HG03045 (cell line): Measurements from ENCODE around the gene PACSIN2.

Source experiments
- ATAC-seq: cut with Tn5 transposase; IDR thresholded peaks from one replicate; pipeline ENCODE4 v1.9.1; 2021; ENCODE audit warnings: mild to moderate bottlenecking, moderate library complexity; ENCODE audit not compliant: unreplicated experiment

Gene PACSIN2

DNA sequence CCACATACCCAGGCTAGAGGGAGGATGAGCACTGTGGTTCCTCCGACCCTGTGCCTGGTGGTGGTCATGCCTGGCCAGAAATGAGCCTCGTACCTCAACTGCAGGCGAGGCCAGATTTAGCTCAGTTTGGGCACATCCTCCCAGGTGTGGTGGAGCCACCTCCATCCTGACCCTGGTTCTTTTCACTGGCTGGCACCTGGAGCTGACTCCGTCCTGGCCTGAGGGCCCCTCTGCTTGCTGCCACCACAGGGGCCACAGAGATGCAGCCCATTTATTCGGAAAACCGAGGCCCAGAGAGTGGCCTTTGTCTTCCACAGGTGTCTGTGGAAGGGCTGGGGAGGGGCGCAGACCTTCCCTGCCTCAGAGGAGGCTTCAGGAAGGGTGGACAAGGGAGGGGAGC is 148.8 kb downstream of the PACSIN2 start:
- no peak for ATAC-seq

DNA sequence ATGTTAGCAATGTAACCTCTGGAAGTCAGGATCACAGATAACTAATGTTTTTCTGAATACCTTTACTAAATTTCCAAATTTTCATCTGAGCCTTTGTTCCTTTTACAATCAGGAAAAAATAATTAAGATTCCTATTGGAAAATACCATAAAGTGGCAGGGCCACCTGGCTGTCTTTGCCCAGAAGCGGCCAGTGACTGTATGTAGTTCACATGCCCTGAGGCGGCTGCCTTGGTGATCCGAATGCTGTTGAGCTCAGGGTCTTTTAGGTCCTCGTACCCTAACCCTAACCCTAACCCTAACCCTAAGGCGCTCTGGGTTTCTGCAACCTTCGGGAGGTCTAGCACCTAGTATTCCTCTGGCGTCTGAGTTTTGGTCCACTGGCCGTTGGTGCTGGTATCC is 149.4 kb downstream of the PACSIN2 start:
- ATAC-seq = no peak

DNA sequence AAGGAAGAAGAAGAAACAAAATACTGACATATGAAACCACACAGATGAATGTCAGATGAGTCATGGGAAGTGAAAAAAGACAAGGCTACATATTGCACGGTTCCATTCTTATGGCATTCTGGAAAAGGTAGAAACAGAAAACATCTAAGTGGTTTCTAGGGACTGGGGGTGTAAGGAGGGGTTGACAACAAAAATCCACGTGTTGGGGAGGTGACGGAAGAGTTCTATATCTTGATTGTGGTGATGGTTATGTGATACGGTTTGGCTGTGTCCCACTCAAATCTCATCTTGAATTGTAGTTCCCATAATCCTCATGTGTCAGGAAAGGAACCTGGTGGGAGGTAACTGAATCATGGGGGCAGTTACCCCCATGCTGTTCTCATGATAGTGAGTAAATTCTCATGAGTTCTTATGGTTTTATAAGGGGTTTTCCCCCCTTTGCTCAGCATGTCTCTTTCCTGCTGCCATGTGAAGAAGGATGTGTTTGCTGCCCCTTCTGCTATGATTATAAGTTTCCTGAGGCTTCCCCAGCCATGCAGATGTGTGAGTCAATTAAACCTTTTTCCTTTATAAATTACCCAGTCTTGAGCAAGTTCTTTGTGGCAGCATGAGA is 151.5 kb downstream of the PACSIN2 start:
- ATAC-seq = no peak

DNA sequence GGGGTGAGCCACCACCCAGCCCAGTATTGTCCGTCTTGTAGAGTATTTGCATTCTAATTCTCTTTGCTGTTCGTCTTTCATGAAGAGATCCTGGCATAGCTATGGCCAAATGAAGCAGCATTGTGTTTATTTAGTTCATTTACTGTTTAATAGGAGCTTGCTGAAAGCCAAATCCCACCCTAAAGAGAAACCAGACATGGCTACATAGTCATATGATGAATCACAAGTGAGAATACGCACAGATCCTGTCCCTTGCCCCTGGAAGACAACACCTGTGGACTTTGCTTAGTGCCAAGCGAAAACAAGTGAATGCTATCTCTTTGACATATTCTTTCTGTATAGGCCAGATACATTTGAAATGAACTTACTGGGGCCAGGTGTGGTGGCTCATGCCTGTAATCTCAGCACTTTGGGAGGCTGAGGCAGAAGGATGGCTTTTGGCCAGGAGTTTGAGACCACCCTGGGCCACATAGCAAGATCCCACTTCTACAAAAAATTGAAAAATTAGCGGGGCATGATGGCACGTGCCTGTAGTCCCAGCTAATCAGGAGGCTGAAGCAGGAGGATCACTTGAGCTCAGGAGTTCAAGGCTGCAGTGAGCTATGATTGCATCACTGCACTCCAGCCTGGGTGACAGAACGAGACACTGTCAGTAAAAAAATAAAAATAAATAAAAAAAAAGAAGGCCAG is 152.8 kb downstream of the PACSIN2 start:
- no peak for ATAC-seq

DNA sequence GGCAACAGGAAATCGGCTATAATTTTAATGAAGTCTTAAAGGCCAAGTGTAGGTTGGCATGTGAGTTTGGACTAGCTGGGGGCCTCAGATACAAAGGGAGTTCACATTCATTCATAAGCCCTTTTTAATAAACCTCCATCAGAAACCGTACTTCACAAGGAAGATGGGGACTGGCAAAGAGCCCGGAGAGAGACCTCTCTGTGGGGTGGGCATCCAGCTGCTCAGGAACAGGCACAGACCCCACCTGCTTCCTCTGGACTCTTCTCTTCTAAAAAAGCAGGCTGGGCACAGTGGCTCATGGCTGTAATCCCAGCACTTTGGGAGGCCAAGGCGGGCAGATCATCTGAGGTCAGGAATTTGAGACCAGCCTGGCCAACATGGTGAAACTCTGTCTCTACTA is 154.0 kb downstream of the PACSIN2 start:
- ATAC-seq = no peak

DNA sequence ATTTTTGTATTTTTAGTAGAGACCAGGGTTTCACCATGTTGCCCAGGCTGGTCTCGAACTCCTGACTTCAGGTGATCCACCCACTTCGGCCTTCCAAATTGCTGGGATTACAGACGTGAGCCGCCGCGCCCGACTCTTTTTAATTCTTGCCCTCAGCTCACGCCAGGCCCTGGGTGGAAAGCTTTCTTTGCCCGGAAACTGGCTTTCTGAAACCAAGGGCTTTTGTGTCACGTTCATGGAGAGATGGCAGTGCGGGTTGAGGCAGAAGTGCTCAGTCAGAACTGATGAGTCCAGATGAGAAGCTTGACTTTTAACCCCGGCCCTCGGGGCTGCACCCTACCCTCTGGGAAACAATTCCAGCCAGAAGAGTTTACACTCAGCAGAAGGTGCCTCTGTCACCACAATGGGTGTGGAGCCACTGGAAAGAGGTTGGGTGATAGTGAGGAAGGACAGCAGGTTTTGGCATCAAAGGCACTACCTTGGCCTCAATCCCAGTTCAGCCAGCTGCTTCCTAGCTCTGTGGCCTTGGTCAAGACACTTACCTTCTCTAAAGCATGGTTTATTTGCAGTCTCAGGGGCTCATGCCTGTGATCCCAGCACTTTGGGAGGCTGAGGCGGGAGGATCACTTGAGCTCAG is 157.0 kb downstream of the PACSIN2 start:
- no peak for ATAC-seq

DNA sequence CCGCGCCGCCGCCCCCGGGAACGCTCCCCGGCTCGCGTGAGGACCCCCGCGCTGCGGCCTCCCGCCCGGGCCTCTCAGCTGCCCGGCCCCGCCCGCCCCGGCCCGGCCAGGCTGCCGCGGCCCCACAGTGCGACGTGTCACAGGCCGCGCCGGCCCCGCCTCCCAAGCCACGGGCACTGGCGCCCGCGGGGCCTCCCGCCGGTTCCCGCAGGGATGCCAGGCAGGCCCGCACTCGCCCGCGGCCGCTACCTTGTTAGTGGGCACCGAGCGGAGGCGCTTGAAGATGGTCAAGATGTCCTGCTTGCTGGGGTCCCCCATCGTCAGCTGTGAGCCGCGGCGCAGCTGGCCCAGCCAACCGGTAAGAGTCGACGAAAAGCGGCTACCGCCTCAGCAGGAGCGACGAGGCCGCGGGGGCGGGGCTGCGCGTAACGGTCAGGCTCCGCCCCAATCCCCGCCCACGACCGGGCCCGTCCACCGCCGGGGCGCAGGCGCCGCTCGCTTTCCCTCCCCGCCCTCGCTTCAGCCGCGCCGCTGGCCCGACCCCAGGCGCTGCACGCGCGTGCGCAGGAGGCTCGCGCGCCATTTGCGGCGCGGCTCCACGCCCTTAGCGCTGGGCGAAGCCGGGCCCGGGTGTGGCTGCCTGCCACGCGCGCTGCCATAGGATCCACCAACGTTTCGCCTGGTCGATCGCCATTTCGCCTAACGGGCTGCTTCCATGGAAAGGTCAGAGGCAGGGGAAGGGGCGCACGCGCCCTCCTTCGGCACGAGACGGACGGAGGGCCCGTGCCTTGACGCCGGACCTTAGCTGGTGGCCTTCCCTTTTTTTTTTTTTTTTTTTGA is 157.9 kb downstream of the PACSIN2 start, which contains the start of gene ARFGAP3:
Gene ARFGAP3, minus strand, starts transcription at position 409 of the 840 bp plus-strand sequence. Its CDS starts 91 bp downstream, at position 318.
- ATAC-seq = peak; percentile 76

DNA sequence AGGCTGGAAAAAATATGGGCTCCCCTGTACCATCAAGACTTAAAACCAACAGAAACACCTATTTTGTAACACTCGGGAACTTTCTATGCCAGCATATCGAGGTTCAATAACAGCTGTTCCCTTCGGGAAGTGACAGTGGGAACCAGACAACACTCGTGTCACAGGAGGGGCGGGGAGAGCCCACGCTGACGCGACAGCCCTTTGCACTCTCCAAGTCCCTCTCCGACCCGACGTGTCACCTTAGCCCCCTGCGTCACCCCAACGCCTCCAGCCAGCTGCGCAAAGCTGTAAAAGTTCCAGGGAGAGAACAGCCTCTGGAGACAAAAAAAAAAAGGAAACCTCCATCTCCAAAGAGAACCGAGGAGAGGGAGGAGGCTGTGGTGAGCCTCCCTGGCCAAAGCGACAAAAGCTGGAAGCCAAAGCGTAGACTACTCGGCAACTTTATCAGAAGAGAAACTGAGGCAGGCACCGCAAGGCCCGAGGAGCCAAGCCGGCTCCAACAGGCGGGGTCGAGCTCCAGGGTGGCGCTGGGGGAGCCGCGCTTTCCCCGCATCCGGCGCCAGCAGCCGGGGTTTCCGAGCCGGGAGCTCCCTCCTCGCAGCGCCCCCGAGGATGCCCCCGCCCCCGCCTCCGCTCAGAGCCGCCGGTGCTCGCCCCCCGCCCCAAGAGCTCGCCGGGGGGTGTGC is 158.6 kb downstream of the PACSIN2 start:
- ATAC-seq = peak; percentile 25

DNA sequence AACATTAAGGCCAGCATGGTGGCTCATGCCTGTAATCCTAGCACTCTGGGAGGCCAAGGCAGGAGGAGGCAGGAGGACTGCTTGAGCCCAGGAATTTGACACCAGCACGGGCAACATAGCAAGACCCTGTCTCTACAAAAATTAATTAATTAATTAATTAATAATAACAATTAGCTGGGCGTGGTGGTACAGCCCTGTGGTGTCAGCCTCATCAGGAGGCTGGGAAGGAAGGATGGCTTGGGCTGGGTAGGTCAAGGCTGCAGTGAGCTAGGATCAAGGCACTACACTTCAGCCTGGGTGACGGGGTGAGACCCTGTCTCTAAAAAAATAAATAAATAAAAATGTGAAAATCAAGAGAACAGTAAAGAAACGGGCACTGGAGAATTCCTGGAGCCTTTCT is 159.2 kb downstream of the PACSIN2 start:
- ATAC-seq = no peak

DNA sequence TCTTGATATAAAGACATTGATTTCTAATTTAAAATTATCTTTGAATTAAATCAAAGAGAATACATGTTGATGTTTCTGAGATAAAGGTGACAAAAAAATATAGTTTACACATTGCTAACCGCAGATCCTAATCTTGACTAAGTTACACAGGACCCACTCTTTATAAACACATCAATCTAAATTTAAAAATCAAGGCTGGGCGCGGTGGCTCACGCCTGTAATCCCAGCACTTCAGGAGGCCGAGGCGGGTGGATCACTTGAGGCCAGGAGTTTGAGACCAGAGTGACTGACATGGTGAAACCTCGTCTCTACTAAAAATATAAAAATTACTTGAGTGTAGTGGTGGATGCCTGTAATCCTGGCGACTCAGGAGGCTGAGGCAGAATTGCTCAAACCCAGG is 159.7 kb downstream of the PACSIN2 start:
- no peak for ATAC-seq

DNA sequence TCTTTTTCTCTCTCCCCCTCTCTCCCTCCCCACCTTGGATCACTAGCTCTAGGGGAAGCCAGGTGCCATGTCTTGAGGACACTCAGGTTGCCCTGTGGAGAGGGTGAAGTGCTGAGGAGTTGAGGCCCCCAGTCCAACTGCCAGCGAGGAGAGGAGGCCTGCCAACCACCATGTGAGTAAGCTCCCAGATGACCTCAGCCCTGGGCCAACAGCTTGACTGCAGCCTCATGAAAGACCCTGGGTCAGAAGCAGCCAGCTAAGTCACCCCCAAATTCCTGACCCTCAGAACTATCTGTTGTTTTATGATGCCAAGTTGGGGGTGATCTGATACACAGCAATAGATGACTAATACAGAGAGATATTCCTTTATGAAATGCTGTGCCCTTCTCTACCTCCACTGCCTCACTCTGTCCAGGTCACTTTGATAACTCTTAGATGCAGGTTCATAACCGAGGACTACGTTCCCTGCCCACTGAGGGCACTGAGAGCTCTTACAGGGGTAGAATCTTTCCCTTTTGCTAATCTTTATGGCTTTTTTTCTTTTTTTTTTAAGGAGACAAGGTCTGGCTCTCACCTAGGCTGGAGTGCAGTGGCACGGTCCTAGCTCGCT is 165.9 kb downstream of the PACSIN2 start:
- no peak for ATAC-seq

DNA sequence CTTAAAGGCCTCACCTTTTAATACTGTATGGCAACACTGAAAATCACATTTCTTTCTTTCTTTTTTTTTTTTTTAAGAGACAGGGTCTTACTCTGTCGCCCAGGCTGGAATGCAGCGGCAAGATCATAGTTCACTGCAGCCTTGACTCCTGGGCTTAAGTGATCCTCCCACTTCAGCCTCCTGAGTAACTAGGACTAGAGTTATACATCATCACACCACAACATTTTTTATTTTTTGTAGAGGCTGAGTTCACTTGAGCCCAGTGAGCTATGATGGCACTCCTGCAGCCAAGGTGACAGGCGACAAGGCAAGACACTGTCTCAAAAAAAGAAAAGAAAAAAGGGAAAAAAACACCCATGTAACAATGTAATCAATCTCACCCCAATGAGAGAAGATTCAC is 167.8 kb downstream of the PACSIN2 start:
- no peak for ATAC-seq

DNA sequence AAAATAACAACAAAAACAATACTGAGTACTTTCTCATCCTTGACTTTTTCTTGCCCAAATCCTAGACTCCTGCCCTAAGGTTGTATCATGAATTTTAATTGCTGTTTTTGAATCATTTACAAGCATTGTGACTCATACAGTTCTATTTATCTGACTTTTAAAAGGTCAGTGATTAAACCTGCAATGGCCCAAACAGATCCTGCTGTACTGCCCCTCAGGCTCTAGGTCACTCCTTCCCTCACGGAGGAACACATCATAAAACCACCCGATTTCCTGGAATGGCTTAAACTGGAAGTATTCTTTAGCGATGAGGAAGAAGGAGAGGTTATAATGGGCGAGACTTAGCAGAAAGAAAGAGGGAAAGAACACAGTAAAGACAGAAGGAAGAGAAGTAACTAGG is 170.2 kb downstream of the PACSIN2 start:
- no peak for ATAC-seq

DNA sequence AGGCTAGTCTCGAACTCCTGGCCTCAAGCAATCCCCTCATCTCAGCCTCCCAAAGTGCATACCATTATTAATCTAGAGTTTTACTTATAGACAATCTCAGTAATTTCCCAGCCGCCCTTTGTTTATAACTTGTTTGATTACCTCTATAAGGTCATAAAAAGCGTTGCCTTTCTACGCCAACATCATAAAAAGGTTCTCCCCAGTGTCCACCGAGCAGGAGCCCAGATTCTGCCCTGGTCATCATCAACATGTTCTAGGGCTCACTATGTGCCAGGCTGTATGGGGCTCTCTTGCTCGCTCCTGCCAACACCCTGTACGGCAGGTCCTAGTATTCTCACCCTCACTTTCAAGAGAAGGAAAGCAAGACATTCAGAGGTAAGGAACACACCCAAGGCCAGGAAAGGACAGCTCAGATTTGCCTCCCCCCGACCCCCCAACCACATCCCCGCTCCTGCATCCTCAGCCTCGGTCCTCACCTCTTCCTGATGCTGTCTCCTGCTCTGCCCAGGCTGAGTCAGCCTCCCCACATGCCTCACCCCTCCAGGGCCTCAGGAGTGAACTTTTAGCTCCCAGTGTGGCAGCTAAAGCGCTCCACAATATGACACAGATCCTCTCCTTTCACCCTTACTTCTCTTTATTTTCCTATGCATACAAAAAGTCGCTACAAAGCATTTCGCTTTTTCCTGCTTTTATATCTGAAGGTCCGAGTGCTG is 172.1 kb downstream of the PACSIN2 start:
- ATAC-seq = no peak

DNA sequence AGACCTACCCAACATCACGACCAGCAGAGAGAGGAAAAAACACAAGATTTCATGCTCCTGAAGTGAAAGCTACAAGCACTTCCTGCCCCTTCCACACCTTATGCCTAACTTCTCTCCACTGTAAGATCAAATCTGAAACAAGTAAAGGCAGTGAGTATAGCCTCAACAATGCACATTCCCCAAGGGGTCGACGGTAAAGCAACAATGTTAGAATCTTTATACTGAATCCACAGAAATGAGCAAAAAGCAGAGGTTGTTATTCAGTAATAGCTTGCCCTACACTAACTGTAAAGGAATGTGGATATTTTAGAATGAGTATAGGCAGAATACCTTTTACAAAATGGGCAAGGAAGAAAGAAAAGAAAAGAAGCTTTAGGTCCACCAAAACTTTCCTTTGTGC is 173.5 kb downstream of the PACSIN2 start:
- ATAC-seq = no peak

DNA sequence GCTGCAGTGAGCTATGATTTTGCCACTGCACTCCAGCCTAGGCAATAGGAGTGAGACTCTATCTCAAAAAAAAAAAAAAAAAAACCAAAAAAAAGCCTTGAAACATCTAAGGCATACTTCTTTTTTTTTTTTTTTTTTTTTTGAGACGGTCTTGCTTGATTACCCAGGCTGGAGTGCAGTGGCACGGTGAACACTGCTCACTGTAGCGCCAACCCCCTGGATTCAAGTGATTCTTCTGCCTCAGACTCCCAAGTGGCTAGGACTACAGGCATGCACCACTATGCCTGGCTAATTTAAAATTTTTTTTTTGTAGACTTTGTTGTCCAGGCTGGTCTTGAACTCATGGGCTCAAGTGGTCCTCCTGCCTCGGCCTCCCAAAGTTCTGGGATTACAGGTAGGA is 177.4 kb downstream of the PACSIN2 start:
- ATAC-seq = no peak

DNA sequence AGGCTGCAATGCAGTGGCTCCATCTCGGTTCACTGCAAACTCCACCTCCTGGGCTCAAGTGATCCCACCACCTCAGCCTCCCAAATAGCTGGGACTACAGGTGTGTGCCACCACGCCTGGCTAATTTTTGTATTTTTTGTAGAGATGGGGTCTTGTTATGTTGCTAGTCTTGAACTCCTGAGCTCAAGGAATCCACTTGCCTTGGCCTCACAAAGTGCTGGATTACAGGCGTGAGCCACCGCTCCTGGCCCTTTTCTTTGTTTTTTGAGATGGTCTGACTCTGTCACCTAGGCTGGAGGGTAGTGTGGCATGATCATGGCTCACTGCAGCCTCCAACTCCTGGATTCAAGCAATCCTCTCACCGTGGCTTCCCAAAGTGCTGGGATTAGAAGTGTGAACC is 178.9 kb downstream of the PACSIN2 start:
- no peak for ATAC-seq

DNA sequence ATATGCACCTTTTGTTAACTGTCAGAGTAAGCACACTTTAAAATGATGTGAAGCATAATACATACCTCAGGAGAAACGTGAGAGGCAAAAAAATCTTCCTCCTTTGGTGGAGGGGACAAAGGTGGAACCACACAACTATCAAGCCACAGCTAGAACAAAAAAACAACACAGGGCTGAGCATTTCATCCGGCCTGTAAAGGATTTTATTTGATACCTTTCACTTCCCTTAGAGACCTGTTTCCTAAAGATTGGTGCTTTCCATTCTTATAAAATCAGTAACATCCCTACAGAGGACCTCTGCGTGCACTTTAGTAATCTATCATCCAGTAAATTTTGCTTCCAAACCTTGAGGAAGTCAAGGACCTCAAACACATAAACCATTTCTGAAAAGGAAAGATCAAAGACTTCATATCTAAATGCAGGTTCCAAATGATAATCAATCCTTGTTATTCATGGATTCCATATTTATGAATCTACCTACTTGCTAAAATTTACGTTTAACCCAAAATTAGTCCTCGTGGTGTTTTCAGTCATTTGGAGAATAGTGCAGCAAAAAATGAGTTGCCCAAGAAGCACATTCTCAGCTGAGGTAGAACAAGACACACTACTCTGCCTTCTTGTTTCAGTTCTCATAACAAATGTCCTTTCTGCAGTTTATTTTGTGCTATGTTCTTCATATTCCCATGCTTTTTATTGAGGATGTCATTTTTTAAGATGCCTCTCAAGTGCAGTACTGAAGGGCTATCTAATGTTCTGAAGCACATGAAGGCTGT is 180.6 kb downstream of the PACSIN2 start:
- ATAC-seq = no peak

DNA sequence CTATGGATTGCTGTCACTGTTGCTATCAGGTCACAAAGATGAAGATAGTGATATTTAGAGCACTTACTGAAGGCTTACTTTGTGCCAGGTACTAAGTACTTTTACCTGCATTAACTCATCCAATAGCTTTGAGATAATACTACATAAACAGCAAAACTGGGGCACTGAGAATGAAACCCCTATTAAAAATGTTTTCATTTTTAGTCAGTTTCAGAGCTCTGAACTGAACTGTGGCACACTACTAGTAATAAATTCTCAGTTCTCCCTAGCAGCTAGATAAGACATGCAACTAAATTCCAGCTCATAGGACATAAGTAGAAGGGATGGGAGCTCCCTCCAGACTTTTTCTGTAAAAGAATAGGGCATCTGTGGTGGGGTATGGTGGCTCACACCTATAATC is 181.8 kb downstream of the PACSIN2 start:
- no peak for ATAC-seq
